ES-I3 (cell line): ENCODE results near the gene TNFAIP8.
"Not testable (repeated sequence)": the region's sequence is repeated elsewhere in the genome, so short reads cannot be mapped to it uniquely, and the experiment has no call there.

Source experiments
- H3K36me3 ChIP-seq: 2 replicates; pipeline ENCODE4 v1.6.1; 2013; ENCODE audit warnings: mild to moderate bottlenecking, low read length, control low read depth, moderate library complexity; ENCODE audit not compliant: insufficient read depth
- H3K4me1 ChIP-seq: 2 replicates; pipeline ENCODE4 v1.6.1; 2013; ENCODE audit warnings: mild to moderate bottlenecking, control low read depth, low read length; ENCODE audit not compliant: insufficient read depth
- H3K9ac ChIP-seq: 2 replicates; pipeline ENCODE4 v1.6.1; 2013; ENCODE audit warnings: low read depth, mild to moderate bottlenecking, low read length, moderate library complexity
- H3K9me3 ChIP-seq: 2 replicates; pipeline ENCODE4 v1.6.1; 2013; ENCODE audit warnings: mild to moderate bottlenecking, low read length, moderate library complexity; ENCODE audit not compliant: control insufficient read depth, insufficient read depth

Gene TNFAIP8

GRCh38 chr5:119437785-119438586 lies 82.2 kb downstream of the TNFAIP8 start:
- not testable (repeated sequence) for H3K4me1 ChIP-seq, H3K36me3 ChIP-seq, H3K9me3 ChIP-seq, H3K9ac ChIP-seq

DNA sequence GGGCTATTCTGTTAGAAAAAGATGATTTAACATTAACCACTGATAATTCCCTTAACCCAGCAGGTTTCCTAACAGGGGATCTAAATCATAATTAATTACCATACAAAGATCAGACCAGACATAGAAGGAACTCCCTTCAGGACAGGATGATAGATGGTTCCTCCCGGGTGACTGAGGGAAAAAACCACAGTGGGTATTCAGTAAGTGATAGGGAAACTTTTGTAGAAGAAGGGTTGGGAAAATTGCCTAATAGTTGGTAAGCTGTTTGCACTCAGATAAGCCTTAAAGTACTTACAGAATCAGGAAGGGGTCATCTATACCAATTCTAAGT lies 82.7 kb downstream of the TNFAIP8 start:
- not testable (repeated sequence) for H3K36me3 ChIP-seq, H3K9me3 ChIP-seq, H3K9ac ChIP-seq, H3K4me1 ChIP-seq

GRCh38 chr5:119439140-119439631 lies 83.4 kb downstream of the TNFAIP8 start:
- Histone ChIP-seq H3K4me1 (no peaks in the 10 kb centered on the region), H3K9ac (no peak overlapping the region), H3K36me3 (no peaks in the 10 kb centered on the region), H3K9me3 (no peaks in the 10 kb centered on the region)

DNA sequence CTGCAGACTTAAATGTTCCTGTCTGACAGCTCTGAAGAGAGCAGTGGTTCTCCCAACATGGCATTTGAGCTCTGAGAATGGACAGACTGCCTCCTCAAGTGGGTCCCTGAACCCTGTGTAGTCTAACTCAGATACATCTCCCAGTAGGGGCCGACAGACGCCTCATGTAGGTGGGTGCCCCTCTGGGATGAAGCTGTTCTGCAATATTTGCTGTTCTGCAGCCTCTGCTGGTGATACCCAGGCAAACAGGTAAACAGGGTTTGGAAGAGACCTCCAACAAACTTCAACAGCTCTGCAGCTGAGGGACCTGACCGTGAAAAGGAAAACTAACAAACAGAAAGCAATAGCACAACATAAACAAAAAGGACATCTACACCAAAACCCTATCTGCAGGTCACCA lies 83.8 kb downstream of the TNFAIP8 start:
- H3K9ac ChIP-seq, H3K36me3 ChIP-seq, H3K9me3 ChIP-seq, H3K4me1 ChIP-seq: not testable (repeated sequence)

DNA sequence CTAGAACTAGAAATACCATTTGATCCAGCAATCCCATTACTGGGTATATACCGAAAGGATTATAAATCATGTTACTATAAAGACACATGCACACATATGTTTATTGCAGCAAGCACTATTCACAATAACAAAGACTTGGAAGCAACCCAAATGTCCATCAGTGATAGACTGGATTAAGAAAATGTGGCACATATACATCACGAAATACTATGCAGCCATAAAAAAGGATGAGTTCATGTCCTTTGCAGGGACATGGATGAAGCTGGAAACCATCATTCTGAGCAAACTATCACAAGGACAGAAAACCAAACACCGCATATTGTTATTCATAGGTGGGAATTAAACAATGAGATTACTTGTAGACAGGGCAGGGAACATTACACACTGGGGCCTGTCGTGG lies 88.8 kb downstream of the TNFAIP8 start:
- H3K36me3 ChIP-seq, H3K9ac ChIP-seq, H3K9me3 ChIP-seq, H3K4me1 ChIP-seq: not testable (repeated sequence)

- Histone ChIP-seq H3K9ac (no peak overlapping the region; the same call in 1 of the 2 replicates), H3K36me3 (no peaks in the 10 kb centered on the region; the same call in 1 of the 2 replicates), H3K9me3 (no peaks in the 10 kb centered on the region; the same call in 1 of the 2 replicates), H3K4me1 (no peaks in the 10 kb centered on the region)
Measured at GRCh38 chr5:119445544-119445943, 89.7 kb downstream of the TNFAIP8 start.
